OCI-LY7 (cell line): ENCODE data around the gene SHC2.
"Not testable (repeated sequence)": the region's sequence is repeated elsewhere in the genome, so short reads cannot be mapped to it uniquely, and the experiment has no call there.

Source experiments
- EZH2phosphoT487 ChIP-seq: fragments of 200-600 bp; sonication (generic); IDR thresholded peaks from 2 replicates; pipeline ENCODE4 v1.6.1; 2018; ENCODE audit warnings: low read depth, borderline replicate concordance, mild to moderate bottlenecking, mixed run types, antibody characterized with exemption, low read length, moderate library complexity, mixed read lengths
- TF ChIP-seq, protein P1 (sequence below): fragments of 200-600 bp; sonication (generic); conservative IDR thresholded peaks from 2 replicates; pipeline ENCODE4 v1.5.1; 2014; ENCODE audit warnings: mild to moderate bottlenecking, antibody characterized with exemption, low read length, moderate library complexity, mixed read lengths

DNA sequence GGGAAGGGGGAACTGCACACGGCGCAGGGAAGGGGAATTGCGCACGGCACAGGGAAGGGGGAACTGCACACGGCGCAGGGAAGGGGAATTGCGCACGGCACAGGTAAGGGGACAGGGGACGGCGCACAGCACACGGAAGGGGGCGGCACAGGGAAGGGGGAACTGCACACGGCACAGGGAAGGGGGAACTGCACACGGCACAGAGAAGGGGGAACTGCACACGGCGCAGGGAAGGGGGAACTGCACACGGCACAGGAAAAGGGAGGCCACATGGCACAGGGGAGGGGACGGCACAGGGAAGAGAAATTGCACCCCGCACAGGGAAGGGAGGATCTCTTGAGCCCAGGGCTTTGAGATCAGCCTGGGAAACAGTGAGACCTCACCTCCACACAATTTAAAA, 33.2 kb downstream of the SHC2 start:
- TF ChIP-seq, protein P1, sequence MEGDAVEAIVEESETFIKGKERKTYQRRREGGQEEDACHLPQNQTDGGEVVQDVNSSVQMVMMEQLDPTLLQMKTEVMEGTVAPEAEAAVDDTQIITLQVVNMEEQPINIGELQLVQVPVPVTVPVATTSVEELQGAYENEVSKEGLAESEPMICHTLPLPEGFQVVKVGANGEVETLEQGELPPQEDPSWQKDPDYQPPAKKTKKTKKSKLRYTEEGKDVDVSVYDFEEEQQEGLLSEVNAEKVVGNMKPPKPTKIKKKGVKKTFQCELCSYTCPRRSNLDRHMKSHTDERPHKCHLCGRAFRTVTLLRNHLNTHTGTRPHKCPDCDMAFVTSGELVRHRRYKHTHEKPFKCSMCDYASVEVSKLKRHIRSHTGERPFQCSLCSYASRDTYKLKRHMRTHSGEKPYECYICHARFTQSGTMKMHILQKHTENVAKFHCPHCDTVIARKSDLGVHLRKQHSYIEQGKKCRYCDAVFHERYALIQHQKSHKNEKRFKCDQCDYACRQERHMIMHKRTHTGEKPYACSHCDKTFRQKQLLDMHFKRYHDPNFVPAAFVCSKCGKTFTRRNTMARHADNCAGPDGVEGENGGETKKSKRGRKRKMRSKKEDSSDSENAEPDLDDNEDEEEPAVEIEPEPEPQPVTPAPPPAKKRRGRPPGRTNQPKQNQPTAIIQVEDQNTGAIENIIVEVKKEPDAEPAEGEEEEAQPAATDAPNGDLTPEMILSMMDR: not testable (repeated sequence)
- TF ChIP-seq EZH2phosphoT487: not testable (repeated sequence)
